Kidney epithelial cell (primary cell): ENCODE measurements around the gene SEMA5A. TPM values are rescaled to one million over a fixed set of nuclear protein-coding genes. Genes with fewer than 3 reads are reported as not detected.

Experiments used
- DNase-seq: peaks from one replicate; pipeline ENCODE4 v3.0.0-alpha.2; 2010; ENCODE audit warnings: low read depth
- H3K27me3 ChIP-seq: 2 replicates; pipeline ENCODE4 v1.6.0; 2011; ENCODE audit warnings: low read length; ENCODE audit not compliant: control insufficient read depth, insufficient read depth
- H3K36me3 ChIP-seq: 2 replicates; pipeline ENCODE4 v1.5.1; 2011; ENCODE audit warnings: low read length; ENCODE audit not compliant: control insufficient read depth, insufficient read depth
- H3K4me3 ChIP-seq: 2 replicates; pipeline ENCODE4 v1.5.1; 2011; ENCODE audit warnings: low read depth, mild to moderate bottlenecking, control low read depth, low read length
- CTCF ChIP-seq: IDR thresholded peaks from 2 replicates; pipeline ENCODE4 v1.5.1; 2011; ENCODE audit warnings: mild to moderate bottlenecking, moderate library complexity, low read length, control low read depth, inconsistent platforms; ENCODE audit not compliant: insufficient read depth, poor library complexity, severe bottlenecking
- total RNA-seq: library from RNA; depleted of rRNA; stranded (reverse); fragments of >200 nt; gene quantifications from 2 replicates; pipeline ENCODE4 v1.2.3, GENCODE V29; 2015

The SEMA5A gene
- total RNA-seq, 1 donor from 2014 or later, result 4.7 TPM

GRCh38 chr5:9553561-9553960 lies 7.7 kb upstream of the SEMA5A start:
- no peak overlapping the region for H3K4me3 ChIP-seq
- no peak for TF ChIP-seq CTCF
- H3K36me3 ChIP-seq, result no peaks in the 10 kb centered on the region
- no peaks in the 10 kb centered on the region for H3K27me3 ChIP-seq
- no peak for DNase-seq

GRCh38 chr5:9551567-9552537 lies 6.0 kb upstream of the SEMA5A start:
- Histone ChIP-seq H3K36me3 (no peaks in the 10 kb centered on the region), H3K27me3 (no peaks in the 10 kb centered on the region), H3K4me3 (no peak overlapping the region)
- no peak for TF ChIP-seq CTCF
- no peak for DNase-seq

DNA sequence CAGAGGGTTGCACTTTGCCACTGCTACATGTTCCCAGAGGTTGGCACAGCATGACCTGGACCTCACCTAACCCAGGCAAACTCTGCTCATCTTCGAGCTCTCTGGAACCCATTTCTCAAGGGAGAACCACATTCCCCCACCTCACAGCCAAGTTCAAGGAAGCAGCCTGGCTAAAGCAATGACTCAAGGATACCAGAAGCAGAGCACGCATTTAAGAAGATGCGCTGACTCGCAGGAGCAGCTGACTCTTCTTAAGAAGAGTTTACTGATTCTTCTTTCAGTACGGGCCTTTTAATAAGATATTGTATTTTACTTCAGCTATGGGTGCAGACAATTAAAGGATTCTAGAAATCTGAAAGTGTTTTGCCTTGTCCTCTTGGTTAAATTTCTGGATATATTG lies 4.1 kb upstream of the SEMA5A start:
- no peak for DNase-seq
- Histone ChIP-seq H3K27me3 (no peaks in the 10 kb centered on the region), H3K4me3 (no peak overlapping the region), H3K36me3 (no peaks in the 10 kb centered on the region)
- TF ChIP-seq CTCF, result no peak

DNA sequence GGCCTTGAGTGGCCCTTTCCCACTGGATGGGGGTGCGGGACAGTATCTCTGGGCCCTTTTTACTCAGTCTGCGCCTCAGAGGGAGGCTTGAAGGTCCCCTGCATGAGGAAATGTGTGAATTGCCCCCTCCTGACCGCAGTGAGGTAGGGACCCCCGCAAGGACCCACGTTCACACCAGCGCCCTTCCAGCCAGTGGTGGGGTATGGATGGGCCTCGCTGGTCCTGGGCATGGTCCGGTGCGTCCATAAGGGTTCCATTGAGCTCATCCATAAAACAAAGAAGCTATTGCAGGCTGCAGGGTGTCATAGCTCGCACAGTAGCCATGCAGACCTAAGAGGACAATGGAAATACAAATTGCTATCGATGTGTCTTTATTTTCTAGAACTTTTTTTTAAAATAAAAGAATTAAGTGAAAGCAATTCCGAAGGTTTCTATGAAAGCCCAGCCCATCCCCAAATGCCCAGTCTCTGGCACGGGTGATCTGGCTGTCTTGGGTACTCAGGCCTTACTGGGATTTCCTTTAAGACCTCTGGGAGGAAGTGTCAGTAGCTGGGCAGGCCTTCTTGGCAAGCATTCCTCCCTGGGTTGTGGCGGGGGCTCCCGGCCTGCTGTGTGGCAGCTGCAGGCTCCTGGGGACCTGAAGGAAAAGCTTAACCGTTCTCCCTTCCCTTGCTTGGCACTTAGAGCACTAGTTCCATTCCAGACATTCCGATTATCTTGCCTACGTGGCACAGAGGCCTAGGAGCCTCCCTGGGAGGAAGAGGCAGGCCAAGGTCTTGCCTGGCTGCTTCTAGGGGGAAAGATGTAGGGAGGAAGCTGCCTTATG lies 1.5 kb upstream of the SEMA5A start:
- Histone ChIP-seq H3K27me3 (no peaks in the 10 kb centered on the region), H3K36me3 (no peaks in the 10 kb centered on the region), H3K4me3 (peak overlapping the region; percentile 81)
- TF ChIP-seq CTCF, result no peak
- DNase-seq, result no peak

DNA sequence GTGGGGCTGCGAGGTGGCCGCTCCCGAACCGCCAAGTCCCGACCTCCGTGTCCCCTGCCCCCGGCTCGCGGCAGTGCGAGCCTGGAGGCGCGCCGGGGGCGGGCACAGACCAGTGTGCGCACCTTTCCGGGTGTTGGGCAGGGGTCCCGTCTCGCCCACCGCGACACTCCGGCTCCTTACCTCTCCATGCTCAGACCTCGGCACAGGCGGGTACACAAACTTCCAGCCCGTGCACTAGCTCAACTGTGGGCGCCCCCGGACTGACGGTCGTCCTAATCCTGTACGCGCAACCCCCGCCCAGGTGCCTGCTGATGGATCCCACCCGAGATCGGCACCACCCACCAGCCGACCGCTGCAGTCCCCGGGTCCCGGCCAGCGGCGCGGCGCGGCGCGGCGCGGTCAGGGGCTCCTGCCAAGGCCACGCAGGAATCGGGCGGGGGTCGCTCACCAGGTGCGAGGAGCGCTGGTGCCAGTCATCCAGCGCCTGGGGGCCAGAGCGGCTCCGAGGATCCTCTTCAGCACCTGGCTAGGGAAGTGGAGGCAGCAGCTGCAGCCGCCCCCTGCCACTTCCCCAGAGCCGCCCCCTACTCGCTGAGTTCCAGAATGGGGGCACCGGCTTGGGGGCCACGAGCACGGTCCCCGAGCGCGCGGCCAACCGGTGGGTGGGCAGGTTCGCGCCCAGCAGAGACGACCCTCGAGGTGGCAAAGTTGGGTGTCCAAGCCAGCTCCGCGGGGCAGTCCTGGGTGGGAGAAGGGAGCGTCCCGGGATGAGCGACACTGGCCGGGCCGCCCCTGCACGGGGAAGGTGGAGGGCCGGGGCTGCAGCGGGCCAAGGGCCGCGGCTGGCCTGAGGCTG lies 511 bp downstream of the SEMA5A start:
- no peak for DNase-seq
- Histone ChIP-seq H3K27me3 (no peaks in the 10 kb centered on the region), H3K36me3 (no peaks in the 10 kb centered on the region), H3K4me3 (peak overlapping the region; percentile 81)
- no peak for TF ChIP-seq CTCF
